ENCODE results near the gene SIGMAR1.

Gene SIGMAR1

DNA sequence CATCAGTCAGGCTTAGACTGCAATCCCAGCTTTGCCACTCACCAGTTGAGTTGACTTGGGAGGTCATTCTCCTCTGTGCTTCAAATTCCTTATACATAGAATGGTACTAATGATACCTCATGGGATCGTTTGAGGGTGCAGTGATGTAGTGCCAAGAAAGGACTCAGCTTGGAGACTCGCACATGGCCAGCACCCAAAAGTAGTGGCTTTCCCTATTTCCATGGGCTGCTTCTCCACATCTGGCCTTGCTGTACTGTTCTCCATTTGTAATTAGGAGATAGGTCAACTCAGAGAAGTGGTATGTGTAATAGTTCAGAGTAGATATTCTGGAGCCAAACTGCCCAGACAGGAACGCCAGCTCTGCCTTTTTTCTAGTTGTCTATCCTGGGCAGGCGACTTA is 48.0 kb upstream of the SIGMAR1 start:
- H4K20me1 ChIP-seq (ENCODE audit: insufficient read depth, low read length, poor library complexity, severe bottlenecking): no peaks in the 10 kb centered on the region
- H3K4me3 ChIP-seq (ENCODE audit: low read length, poor library complexity, severe bottlenecking): no peak overlapping the region
- H3K4me2 ChIP-seq (ENCODE audit: low read depth, low read length, poor library complexity, severe bottlenecking): no peak overlapping the region
- H3K36me3 ChIP-seq (ENCODE audit: insufficient read depth, low read length): no peaks in the 10 kb centered on the region
- no peaks in the 10 kb centered on the region for H3K27me3 ChIP-seq (ENCODE audit: insufficient read depth, low read length, poor library complexity, severe bottlenecking)
- no peak for TF ChIP-seq EZH2phosphoT487 (IDR thresholded peaks at IDR 0.05; ENCODE audit: borderline replicate concordance)
- TF ChIP-seq, protein P1, sequence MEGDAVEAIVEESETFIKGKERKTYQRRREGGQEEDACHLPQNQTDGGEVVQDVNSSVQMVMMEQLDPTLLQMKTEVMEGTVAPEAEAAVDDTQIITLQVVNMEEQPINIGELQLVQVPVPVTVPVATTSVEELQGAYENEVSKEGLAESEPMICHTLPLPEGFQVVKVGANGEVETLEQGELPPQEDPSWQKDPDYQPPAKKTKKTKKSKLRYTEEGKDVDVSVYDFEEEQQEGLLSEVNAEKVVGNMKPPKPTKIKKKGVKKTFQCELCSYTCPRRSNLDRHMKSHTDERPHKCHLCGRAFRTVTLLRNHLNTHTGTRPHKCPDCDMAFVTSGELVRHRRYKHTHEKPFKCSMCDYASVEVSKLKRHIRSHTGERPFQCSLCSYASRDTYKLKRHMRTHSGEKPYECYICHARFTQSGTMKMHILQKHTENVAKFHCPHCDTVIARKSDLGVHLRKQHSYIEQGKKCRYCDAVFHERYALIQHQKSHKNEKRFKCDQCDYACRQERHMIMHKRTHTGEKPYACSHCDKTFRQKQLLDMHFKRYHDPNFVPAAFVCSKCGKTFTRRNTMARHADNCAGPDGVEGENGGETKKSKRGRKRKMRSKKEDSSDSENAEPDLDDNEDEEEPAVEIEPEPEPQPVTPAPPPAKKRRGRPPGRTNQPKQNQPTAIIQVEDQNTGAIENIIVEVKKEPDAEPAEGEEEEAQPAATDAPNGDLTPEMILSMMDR (conservative IDR thresholded peaks at IDR 0.05; ENCODE audit: low read length): no peak
- no peak overlapping the region for H3K9ac ChIP-seq (ENCODE audit: low read depth, low read length, poor library complexity, severe bottlenecking)
- no peaks in the 10 kb centered on the region for H3K79me2 ChIP-seq (ENCODE audit: insufficient read depth, low read length)
- no peaks in the 10 kb centered on the region for H3F3A ChIP-seq (ENCODE audit: low read depth)
- no peaks in the 10 kb centered on the region for H3K9me2 ChIP-seq (replicated peaks; ENCODE audit: low read depth, low read length)
- H2AFZ ChIP-seq (ENCODE audit: low read length): no peak overlapping the region
- no peaks in the 10 kb centered on the region for H3K4me1 ChIP-seq (ENCODE audit: insufficient read depth, low read length, poor library complexity, severe bottlenecking)
- no peaks in the 10 kb centered on the region for H3K9me3 ChIP-seq (ENCODE audit: insufficient read depth, low read depth, low read length)

DNA sequence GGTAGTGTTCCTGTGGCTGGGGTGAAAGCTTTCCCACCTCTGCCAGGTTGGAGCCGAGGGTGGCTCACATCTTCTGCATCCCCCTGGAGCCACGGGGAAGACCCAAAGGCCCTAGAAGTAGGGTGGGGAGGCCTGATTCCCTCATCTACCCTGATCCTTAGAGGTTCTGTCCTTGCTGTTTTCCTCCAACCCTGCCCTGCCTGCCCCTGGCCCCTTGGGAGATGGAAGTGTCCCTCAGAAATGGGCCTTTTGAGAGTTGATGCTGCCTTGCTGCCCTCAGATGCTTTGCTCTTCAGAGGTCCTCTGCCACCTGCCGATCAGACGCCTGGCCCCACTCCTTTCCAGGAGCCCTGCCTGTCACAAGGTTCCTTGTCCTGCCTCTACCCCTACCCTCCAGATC is 47.2 kb upstream of the SIGMAR1 start:
- no peaks in the 10 kb centered on the region for H3K9me2 ChIP-seq (replicated peaks; ENCODE audit: low read depth, low read length)
- TF ChIP-seq, protein P1 (conservative IDR thresholded peaks at IDR 0.05; ENCODE audit: low read length): no peak
- no peak for TF ChIP-seq EZH2phosphoT487 (IDR thresholded peaks at IDR 0.05; ENCODE audit: borderline replicate concordance)
- no peaks in the 10 kb centered on the region for H3F3A ChIP-seq (ENCODE audit: low read depth)
- H3K4me1 ChIP-seq (ENCODE audit: insufficient read depth, low read length, poor library complexity, severe bottlenecking): no peaks in the 10 kb centered on the region
- H3K79me2 ChIP-seq (ENCODE audit: insufficient read depth, low read length): no peaks in the 10 kb centered on the region
- H3K9me3 ChIP-seq (ENCODE audit: insufficient read depth, low read depth, low read length): no peaks in the 10 kb centered on the region
- no peak overlapping the region for H3K4me3 ChIP-seq (ENCODE audit: low read length, poor library complexity, severe bottlenecking)
- H2AFZ ChIP-seq (ENCODE audit: low read length): no peak overlapping the region
- no peak overlapping the region for H3K9ac ChIP-seq (ENCODE audit: low read depth, low read length, poor library complexity, severe bottlenecking)
- no peaks in the 10 kb centered on the region for H3K27me3 ChIP-seq (ENCODE audit: insufficient read depth, low read length, poor library complexity, severe bottlenecking)
- no peak overlapping the region for H3K4me2 ChIP-seq (ENCODE audit: low read depth, low read length, poor library complexity, severe bottlenecking)
- H4K20me1 ChIP-seq (ENCODE audit: insufficient read depth, low read length, poor library complexity, severe bottlenecking): no peaks in the 10 kb centered on the region
- H3K36me3 ChIP-seq (ENCODE audit: insufficient read depth, low read length): no peaks in the 10 kb centered on the region

DNA sequence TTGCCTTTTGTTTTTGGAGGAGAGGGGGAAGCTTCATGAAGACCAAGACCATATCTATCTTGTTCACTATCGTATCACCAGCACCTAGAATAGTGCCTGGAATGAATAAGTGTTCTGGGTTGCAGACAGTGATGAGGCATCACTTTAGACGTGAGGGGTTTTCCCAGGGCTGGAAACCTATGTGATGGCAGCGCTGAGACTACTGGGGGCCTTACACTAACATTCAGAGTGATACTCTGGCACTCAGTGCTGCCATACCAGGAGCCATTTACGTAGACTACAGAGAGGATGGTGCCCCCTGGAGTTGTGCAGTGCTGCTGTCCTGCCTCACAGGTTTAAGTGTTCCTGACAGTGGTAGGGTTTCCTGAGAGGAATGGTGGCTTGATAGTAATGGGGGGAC is 46.6 kb upstream of the SIGMAR1 start:
- no peaks in the 10 kb centered on the region for H3K9me3 ChIP-seq (ENCODE audit: insufficient read depth, low read depth, low read length)
- no peaks in the 10 kb centered on the region for H3F3A ChIP-seq (ENCODE audit: low read depth)
- H2AFZ ChIP-seq (ENCODE audit: low read length): no peak overlapping the region
- no peak overlapping the region for H3K9ac ChIP-seq (ENCODE audit: low read depth, low read length, poor library complexity, severe bottlenecking)
- H3K79me2 ChIP-seq (ENCODE audit: insufficient read depth, low read length): no peaks in the 10 kb centered on the region
- H3K4me1 ChIP-seq (ENCODE audit: insufficient read depth, low read length, poor library complexity, severe bottlenecking): no peaks in the 10 kb centered on the region
- no peak for TF ChIP-seq EZH2phosphoT487 (IDR thresholded peaks at IDR 0.05; ENCODE audit: borderline replicate concordance)
- TF ChIP-seq, protein P1 (conservative IDR thresholded peaks at IDR 0.05; ENCODE audit: low read length): no peak
- H3K27me3 ChIP-seq (ENCODE audit: insufficient read depth, low read length, poor library complexity, severe bottlenecking): no peaks in the 10 kb centered on the region
- no peaks in the 10 kb centered on the region for H3K36me3 ChIP-seq (ENCODE audit: insufficient read depth, low read length)
- H3K4me3 ChIP-seq (ENCODE audit: low read length, poor library complexity, severe bottlenecking): no peak overlapping the region
- no peak overlapping the region for H3K4me2 ChIP-seq (ENCODE audit: low read depth, low read length, poor library complexity, severe bottlenecking)
- no peaks in the 10 kb centered on the region for H4K20me1 ChIP-seq (ENCODE audit: insufficient read depth, low read length, poor library complexity, severe bottlenecking)
- H3K9me2 ChIP-seq (replicated peaks; ENCODE audit: low read depth, low read length): no peaks in the 10 kb centered on the region

All from Loucy (cell line).